NT2/D1 (cell line): ENCODE measurements around the gene MBNL1.
"Not testable (repeated sequence)": the region's sequence is repeated elsewhere in the genome, so short reads cannot be mapped to it uniquely, and the experiment has no call there.

Source experiments
- DNase-seq: peaks from one replicate; pipeline ENCODE4 v3.0.0-alpha.2; 2011; ENCODE audit warnings: low read depth, low spot score
- H3K27me3 ChIP-seq: 2 replicates; pipeline ENCODE4 v1.6.0; 2011; ENCODE audit warnings: mild to moderate bottlenecking; ENCODE audit not compliant: insufficient read length, insufficient read depth
- H3K36me3 ChIP-seq: 2 replicates; pipeline ENCODE4 v1.6.1; 2011; ENCODE audit warnings: mild to moderate bottlenecking, low read length, mixed read lengths; ENCODE audit not compliant: insufficient read depth, insufficient read length
- H3K4me1 ChIP-seq: 2 replicates; pipeline ENCODE4 v1.5.1; 2011; ENCODE audit not compliant: insufficient read depth, insufficient read length
- H3K4me3 ChIP-seq: 2 replicates; pipeline ENCODE4 v1.5.1; 2011; ENCODE audit warnings: low read depth; ENCODE audit not compliant: insufficient read length
- H3K9ac ChIP-seq: 2 replicates; pipeline ENCODE4 v1.6.0; 2011; ENCODE audit warnings: low read depth; ENCODE audit not compliant: insufficient read length
- H3K9me3 ChIP-seq: 2 replicates; pipeline ENCODE4 v1.5.1; 2011; ENCODE audit warnings: mild to moderate bottlenecking, low read length; ENCODE audit not compliant: insufficient read depth
- SUZ12 ChIP-seq: IDR thresholded peaks from 2 replicates; pipeline ENCODE4 v1.6.1; 2011; ENCODE audit not compliant: insufficient read length, insufficient read depth; ENCODE audit errors: extremely low read depth
- YY1 ChIP-seq: IDR thresholded peaks from 2 replicates; pipeline ENCODE4 v1.6.1; 2011; ENCODE audit not compliant: insufficient read length, insufficient read depth
- ZNF274 ChIP-seq: IDR thresholded peaks from 2 replicates; pipeline ENCODE4 v1.6.1; 2011; ENCODE audit warnings: mild to moderate bottlenecking, low read depth, low read length

Gene MBNL1

GRCh38 chr3:152390647-152391046, 121.9 kb downstream of the MBNL1 start:
- no peaks in the 10 kb centered on the region for H3K36me3 ChIP-seq

GRCh38 chr3:152391671-152392070, 122.9 kb downstream of the MBNL1 start:
- Histone ChIP-seq H3K9ac (no peak overlapping the region), H3K36me3 (no peaks in the 10 kb centered on the region), H3K4me1 (no peaks in the 10 kb centered on the region), H3K27me3 (no peaks in the 10 kb centered on the region), H3K9me3 (no peaks in the 10 kb centered on the region), H3K4me3 (no peak overlapping the region)
- TF ChIP-seq ZNF274, result no peak
- no peak for TF ChIP-seq SUZ12
- TF ChIP-seq YY1, result no peak
- DNase-seq, result no peak

More at GRCh38 chr3:152390647-152391046, 121.9 kb downstream of the MBNL1 start:
- no peak overlapping the region for H3K9ac ChIP-seq
- no peak overlapping the region for H3K4me3 ChIP-seq
- DNase-seq, result no peak
- no peaks in the 10 kb centered on the region for H3K9me3 ChIP-seq
- no peaks in the 10 kb centered on the region for H3K27me3 ChIP-seq
- no peak for TF ChIP-seq ZNF274
- no peak for TF ChIP-seq YY1
- no peak for TF ChIP-seq SUZ12
- H3K4me1 ChIP-seq, result no peaks in the 10 kb centered on the region

GRCh38 chr3:152392272-152392880, 123.6 kb downstream of the MBNL1 start:
- no peak for TF ChIP-seq SUZ12
- TF ChIP-seq YY1, result no peak
- no peak for TF ChIP-seq ZNF274
- DNase-seq, result no peak
- no peaks in the 10 kb centered on the region for H3K36me3 ChIP-seq
- H3K27me3 ChIP-seq, result no peaks in the 10 kb centered on the region
- no peaks in the 10 kb centered on the region for H3K4me1 ChIP-seq
- no peak overlapping the region for H3K9ac ChIP-seq
- no peak overlapping the region for H3K4me3 ChIP-seq
- peaks cover 4% of the 10 kb centered on the region for H3K9me3 ChIP-seq

GRCh38 chr3:152394246-152394645, 125.5 kb downstream of the MBNL1 start:
- H3K9me3 ChIP-seq, result peaks cover 5% of the 10 kb centered on the region

GRCh38 chr3:152395764-152396163, 127.0 kb downstream of the MBNL1 start:
- Histone ChIP-seq H3K4me3 (no peak overlapping the region), H3K36me3 (no peaks in the 10 kb centered on the region), H3K27me3 (no peaks in the 10 kb centered on the region), H3K9me3 (peaks cover 5% of the 10 kb centered on the region), H3K4me1 (no peaks in the 10 kb centered on the region), H3K9ac (no peak overlapping the region)
- TF ChIP-seq ZNF274 (no peak), YY1 (no peak), SUZ12 (no peak)
- no peak for DNase-seq

More at GRCh38 chr3:152394246-152394645, 125.5 kb downstream of the MBNL1 start:
- H3K4me3 ChIP-seq, result no peak overlapping the region
- TF ChIP-seq YY1 (no peak), SUZ12 (no peak), ZNF274 (no peak)
- no peaks in the 10 kb centered on the region for H3K36me3 ChIP-seq
- no peaks in the 10 kb centered on the region for H3K4me1 ChIP-seq
- H3K9ac ChIP-seq, result no peak overlapping the region
- DNase-seq, result no peak
- H3K27me3 ChIP-seq, result no peaks in the 10 kb centered on the region

- DNase-seq, result no peak
- no peak overlapping the region for H3K9ac ChIP-seq
- H3K4me1 ChIP-seq, result no peaks in the 10 kb centered on the region
- no peak for TF ChIP-seq YY1
- no peak for TF ChIP-seq SUZ12
- TF ChIP-seq ZNF274, result no peak
- H3K9me3 ChIP-seq, result peaks cover 5% of the 10 kb centered on the region
- no peaks in the 10 kb centered on the region for H3K27me3 ChIP-seq
- H3K36me3 ChIP-seq, result no peaks in the 10 kb centered on the region
- no peak overlapping the region for H3K4me3 ChIP-seq
These were observed 128.1 kb downstream of the MBNL1 start for GRCh38 chr3:152396867-152397266.

GRCh38 chr3:152397348-152397747, 128.6 kb downstream of the MBNL1 start:
- not testable (repeated sequence) for H3K27me3 ChIP-seq, H3K9me3 ChIP-seq, H3K9ac ChIP-seq, H3K4me3 ChIP-seq, H3K4me1 ChIP-seq, H3K36me3 ChIP-seq, DNase-seq

- Histone ChIP-seq H3K9ac (no peak overlapping the region), H3K4me1 (no peaks in the 10 kb centered on the region), H3K9me3 (peaks cover 5% of the 10 kb centered on the region), H3K4me3 (no peak overlapping the region), H3K27me3 (no peaks in the 10 kb centered on the region), H3K36me3 (no peaks in the 10 kb centered on the region)
- no peak for TF ChIP-seq YY1
- no peak for TF ChIP-seq SUZ12
- TF ChIP-seq ZNF274, result no peak
- DNase-seq, result no peak
These were observed 129.8 kb downstream of the MBNL1 start for GRCh38 chr3:152398495-152398894.
